ENCODE results near the gene BARHL1.

Gene BARHL1

DNA sequence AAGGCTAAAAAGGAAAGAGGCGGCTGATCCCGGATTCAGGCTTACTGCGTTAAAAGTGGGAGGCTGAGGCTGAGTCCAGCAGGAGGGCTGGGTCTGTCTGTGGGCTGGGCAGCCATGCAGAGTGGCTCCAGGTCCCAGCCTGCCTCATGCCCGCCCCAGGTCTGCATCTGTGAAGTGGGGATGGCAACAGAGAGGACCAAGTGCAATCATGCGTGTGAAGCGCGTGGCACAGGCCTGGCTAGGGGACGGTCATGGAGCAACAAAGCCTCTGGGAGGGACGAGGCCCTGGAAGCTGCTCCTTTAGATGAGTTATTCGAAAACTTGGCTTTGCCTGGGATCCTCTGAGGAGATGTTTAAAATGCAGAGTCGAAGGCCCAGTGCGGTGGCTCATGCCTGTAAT lies 30.4 kb upstream of the BARHL1 start:
- no peak for DNase-seq (ENCODE audit: low spot score)
- in situ Hi-C loops (cut with MboI; ENCODE audit: low sequenced_read_pairs, unreplicated experiment) = no loop called here
- TF ChIP-seq, protein P1, sequence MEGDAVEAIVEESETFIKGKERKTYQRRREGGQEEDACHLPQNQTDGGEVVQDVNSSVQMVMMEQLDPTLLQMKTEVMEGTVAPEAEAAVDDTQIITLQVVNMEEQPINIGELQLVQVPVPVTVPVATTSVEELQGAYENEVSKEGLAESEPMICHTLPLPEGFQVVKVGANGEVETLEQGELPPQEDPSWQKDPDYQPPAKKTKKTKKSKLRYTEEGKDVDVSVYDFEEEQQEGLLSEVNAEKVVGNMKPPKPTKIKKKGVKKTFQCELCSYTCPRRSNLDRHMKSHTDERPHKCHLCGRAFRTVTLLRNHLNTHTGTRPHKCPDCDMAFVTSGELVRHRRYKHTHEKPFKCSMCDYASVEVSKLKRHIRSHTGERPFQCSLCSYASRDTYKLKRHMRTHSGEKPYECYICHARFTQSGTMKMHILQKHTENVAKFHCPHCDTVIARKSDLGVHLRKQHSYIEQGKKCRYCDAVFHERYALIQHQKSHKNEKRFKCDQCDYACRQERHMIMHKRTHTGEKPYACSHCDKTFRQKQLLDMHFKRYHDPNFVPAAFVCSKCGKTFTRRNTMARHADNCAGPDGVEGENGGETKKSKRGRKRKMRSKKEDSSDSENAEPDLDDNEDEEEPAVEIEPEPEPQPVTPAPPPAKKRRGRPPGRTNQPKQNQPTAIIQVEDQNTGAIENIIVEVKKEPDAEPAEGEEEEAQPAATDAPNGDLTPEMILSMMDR (IDR thresholded peaks at IDR 0.05; ENCODE audit: borderline replicate concordance, control extremely low read depth, extremely low read depth, insufficient read depth, missing control alignments) = no peak

DNA sequence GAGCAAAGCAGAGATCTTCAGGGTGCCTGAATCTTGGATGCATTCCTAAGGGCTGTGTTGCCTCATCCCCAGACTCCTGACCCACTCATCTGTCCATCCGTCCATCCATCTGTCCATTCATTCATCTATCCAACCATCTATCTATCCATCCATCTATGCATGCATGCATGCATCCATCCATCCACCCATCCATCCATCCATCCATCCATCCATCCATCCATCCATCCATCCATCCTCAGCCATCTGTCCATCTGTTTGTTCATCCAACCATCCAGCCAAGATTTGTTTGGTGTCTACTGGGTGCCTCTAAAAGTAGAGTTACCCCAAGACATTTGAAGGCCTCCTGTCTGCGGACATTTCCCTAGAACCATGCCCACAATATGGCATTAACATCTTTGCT lies 27.7 kb upstream of the BARHL1 start:
- TF ChIP-seq, protein P1 (IDR thresholded peaks at IDR 0.05; ENCODE audit: borderline replicate concordance, control extremely low read depth, extremely low read depth, insufficient read depth, missing control alignments) = no peak
- DNase-seq (ENCODE audit: low spot score) = no peak
- in situ Hi-C loops (cut with MboI; ENCODE audit: low sequenced_read_pairs, unreplicated experiment) = no loop called here

DNA sequence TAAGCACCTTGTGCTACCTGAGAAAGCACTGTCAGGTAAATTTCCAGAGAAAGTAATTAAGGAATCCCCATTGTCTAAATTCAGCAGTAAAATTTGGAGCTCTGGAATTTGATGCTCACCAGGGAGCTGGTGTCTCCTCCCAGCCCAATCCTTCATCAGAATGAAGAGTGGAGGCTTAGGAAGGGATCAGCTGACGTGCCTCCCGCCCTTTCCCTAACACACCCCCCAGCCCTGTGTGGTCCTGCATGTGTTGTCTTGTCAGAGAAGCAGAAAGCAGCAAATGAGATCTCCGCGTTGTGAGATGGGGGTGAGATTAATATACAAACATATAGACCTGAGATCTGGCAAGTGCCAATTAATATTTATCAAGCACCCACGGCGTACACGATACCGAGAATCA lies 26.9 kb upstream of the BARHL1 start:
- TF ChIP-seq, protein P1 (IDR thresholded peaks at IDR 0.05; ENCODE audit: borderline replicate concordance, control extremely low read depth, extremely low read depth, insufficient read depth, missing control alignments) = no peak
- no peak for DNase-seq (ENCODE audit: low spot score)
- in situ Hi-C loops (cut with MboI; ENCODE audit: low sequenced_read_pairs, unreplicated experiment) = no loop called here

DNA sequence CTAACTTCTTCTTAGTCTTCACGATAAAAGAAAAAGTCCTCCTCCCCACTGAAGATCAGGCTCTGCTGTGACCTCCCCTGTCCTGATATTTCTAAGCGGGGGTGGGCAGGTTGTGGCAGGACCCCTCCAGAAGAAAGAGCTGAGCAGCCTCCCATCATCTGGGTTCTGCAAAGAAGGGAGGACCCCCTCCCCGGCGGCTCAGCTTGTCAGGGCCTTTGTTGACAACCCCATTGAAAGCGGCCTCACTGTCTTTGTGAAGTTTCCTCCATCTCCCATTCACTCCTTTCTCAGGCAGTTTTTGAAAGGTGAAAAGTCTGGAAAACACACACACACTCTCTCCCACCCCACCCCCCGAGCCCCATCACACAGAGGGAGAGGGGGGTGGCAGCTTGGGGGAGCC lies 26.2 kb upstream of the BARHL1 start:
- TF ChIP-seq, protein P1 (IDR thresholded peaks at IDR 0.05; ENCODE audit: borderline replicate concordance, control extremely low read depth, extremely low read depth, insufficient read depth, missing control alignments) = no peak
- in situ Hi-C loops (cut with MboI; ENCODE audit: low sequenced_read_pairs, unreplicated experiment) = no loop called here
- no peak for DNase-seq (ENCODE audit: low spot score)

DNA sequence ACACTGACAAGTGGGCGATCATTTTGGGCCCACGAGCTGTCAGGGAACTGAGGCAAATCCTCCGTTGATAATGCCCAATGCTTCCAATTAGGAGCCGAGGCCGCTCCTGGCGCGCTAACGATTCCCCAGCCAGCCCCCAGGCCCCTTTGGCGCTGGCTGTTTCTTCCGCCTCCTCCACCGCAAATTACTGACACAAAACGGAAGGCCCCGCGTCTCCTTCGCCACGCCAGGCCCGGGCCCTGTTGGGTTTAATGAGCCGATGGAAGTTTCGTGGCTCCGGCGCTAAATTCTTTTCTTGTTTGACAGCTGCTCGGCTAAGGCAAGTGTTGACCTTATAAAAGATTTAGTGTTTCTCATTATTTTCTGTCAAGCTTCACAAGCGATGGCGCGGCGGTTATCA lies 25.7 kb upstream of the BARHL1 start:
- DNase-seq (ENCODE audit: low spot score) = no peak
- TF ChIP-seq, protein P1 (IDR thresholded peaks at IDR 0.05; ENCODE audit: borderline replicate concordance, control extremely low read depth, extremely low read depth, insufficient read depth, missing control alignments) = no peak
- in situ Hi-C loops (cut with MboI; ENCODE audit: low sequenced_read_pairs, unreplicated experiment) = no loop called here

DNA sequence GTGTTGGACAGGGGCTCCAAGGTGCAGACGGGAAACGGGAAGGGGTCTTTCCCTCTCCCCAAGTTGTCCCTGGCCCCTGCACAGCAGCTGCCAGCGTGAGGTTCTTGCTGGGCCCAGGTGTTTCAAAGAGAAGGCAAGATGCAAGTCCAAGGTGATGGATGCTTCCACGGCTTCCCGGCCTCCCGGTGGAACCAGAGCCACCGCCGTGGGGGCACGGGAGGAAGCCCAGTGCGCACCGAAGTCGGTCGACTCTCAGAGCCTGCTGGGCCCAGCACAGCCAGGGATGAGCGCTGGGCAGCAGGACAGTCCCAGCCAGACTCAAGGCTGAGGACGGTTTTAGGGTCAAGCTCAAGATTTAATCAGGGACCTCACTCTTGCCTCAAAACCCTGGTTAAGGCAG lies 25.2 kb upstream of the BARHL1 start:
- in situ Hi-C loops (cut with MboI; ENCODE audit: low sequenced_read_pairs, unreplicated experiment) = no loop called here
- no peak for DNase-seq (ENCODE audit: low spot score)
- TF ChIP-seq, protein P1 (IDR thresholded peaks at IDR 0.05; ENCODE audit: borderline replicate concordance, control extremely low read depth, extremely low read depth, insufficient read depth, missing control alignments) = no peak

DNA sequence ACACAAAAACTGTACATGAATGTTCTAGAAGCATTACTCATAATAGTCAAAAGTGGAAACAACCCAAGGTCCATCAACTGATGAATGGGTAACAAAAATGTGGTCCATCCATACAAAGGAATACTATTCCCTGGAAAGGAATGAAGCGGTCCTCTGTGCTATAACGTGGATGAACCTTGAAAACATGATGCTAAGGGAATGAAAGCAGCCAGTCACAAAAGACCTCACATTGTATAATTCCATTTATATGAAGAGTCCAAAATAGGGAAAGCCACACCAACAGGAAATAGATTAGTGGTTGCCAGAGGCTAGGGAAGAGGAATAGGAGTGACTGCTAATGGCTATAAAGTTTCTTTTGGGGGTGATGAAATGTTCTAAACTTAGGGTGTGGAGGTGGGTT lies 22.7 kb upstream of the BARHL1 start:
- in situ Hi-C loops (cut with MboI; ENCODE audit: low sequenced_read_pairs, unreplicated experiment) = no loop called here
- DNase-seq (ENCODE audit: low spot score) = no peak

More for the DNA sequence above, 22.7 kb upstream of the BARHL1 start:
- TF ChIP-seq, protein P1 (IDR thresholded peaks at IDR 0.05; ENCODE audit: borderline replicate concordance, control extremely low read depth, extremely low read depth, insufficient read depth, missing control alignments) = no peak

Data from GM13976 (cell line).